SK-MEL-5 (cell line): ENCODE data around the gene NAA38. TPM values are rescaled to one million over a fixed set of nuclear protein-coding genes. Genes with fewer than 3 reads are reported as not detected.
A peak's percentile ranks its signal among the peaks of the same experiment; 100 is the strongest.

ENCODE experiments used
- DNase-seq: peaks from one replicate; pipeline ENCODE4 v3.0.0-alpha.2; 2016; ENCODE audit warnings: low read depth, low spot score
- in situ Hi-C: cut with HindIII; loops from 2 replicates; pipeline ENCODE4 v1.10.0; 2016; ENCODE audit warnings: low sequenced_read_pairs, high pct_unique_total_duplicates, low pct_unique_long_range_greater_than_20kb
- total RNA-seq: library from RNA; depleted of rRNA; stranded (reverse); fragments of >200 nt; shearing (Covaris generic); gene quantifications from 2 replicates; pipeline ENCODE4 v1.2.3, GENCODE V29; 2014

The NAA38 gene
- total RNA-seq, 1 experiment from 2014 or later = 74.5 TPM

GRCh38 chr17:7856011-7856810, 1.1 kb downstream of the NAA38 start:
- in situ Hi-C loops = no loop called here

DNA sequence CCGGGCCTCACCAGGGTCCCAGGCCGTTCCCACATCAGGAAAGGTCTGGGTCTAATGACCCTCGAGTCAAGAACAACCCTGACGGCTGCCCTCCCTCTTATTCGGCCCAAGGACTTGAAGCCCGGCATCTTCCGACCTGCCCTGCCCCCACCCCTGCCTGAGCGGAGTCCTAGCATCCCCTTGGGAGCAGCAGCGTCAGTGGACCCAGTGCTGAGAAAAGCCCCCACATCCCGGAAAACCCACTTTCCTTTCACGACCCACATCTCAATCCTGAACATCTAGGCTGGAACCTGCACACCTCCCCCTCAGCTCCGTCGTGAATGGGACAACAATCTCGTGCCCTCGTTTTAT, 1.7 kb downstream of the NAA38 start:
- DNase-seq = no peak
- in situ Hi-C loops = no loop called here

More at GRCh38 chr17:7856011-7856810, 1.1 kb downstream of the NAA38 start:
- no peak for DNase-seq

DNA sequence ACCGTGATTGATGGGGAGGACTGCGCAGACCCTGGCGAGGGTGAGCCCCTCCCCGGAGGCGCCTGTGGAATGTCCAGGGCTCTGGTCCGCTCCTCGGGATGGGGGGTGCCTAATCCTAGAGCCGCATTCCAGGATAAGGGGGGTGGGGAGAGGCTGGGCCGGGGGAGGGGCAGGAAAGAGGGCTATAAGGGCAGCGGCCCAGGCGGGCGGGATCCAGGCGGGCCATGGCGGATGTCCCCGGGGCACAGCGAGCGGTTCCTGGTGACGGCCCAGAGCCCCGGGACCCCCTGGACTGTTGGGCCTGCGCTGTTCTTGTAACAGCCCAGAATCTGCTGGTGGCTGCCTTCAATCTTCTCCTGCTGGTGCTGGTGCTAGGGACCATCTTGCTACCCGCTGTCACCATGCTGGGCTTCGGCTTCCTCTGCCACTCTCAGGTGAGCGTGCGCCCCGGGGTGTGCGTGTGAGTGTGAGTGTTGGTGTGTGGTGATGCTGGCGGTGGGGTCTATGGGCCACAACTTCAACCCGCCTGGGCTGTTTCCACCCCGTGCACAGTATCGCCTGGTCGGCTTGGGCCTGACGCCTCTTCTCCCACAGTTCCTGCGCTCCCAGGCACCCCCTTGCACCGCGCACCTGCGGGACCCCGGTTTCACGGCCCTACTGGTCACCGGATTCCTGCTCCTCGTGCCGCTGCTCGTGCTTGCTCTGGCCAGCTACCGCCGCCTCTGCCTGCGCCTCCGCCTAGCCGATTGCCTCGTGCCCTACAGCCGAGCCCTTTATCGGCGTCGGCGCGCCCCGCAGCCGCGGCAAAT, 2.3 kb downstream of the NAA38 start, which contains the start of gene TMEM88:
TMEM88 (plus strand) TSS at position 216 of the 809 bp plus-strand sequence; CDS start at position 225, 9 bp downstream.
- in situ Hi-C loops = no loop called here
- DNase-seq = no peak

- DNase-seq = no peak
- in situ Hi-C loops = no loop called here
Observed at GRCh38 chr17:7854078-7854777, 3.1 kb downstream of the NAA38 start.

- in situ Hi-C loops = no loop called here
- DNase-seq = no peak
Observed at GRCh38 chr17:7853691-7854038, 3.7 kb downstream of the NAA38 start.

GRCh38 chr17:7852919-7853690, 4.3 kb downstream of the NAA38 start:
- in situ Hi-C loops = no loop called here
- DNase-seq = no peak

DNA sequence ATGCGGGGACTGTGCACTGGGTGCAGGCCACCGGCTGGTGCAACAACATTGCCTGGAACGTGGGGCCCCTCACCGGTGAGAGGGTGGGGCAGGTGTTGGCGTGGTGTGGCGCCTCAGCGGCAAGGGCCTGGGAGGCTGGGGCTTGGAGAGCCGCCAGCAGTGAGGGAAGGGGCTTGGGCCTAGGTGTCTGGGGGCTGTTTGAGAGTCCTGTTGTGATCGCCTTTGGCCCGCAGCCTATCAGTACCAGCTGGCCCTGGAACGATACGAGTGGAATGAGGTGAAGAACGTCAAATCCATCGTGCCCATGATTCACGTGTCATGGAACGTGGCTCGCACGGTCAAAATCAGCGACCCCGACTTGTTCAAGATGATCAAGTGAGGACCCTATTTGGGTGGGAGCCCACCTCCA, 5.1 kb downstream of the NAA38 start:
- in situ Hi-C loops = no loop called here
- DNase-seq = no peak

DNA sequence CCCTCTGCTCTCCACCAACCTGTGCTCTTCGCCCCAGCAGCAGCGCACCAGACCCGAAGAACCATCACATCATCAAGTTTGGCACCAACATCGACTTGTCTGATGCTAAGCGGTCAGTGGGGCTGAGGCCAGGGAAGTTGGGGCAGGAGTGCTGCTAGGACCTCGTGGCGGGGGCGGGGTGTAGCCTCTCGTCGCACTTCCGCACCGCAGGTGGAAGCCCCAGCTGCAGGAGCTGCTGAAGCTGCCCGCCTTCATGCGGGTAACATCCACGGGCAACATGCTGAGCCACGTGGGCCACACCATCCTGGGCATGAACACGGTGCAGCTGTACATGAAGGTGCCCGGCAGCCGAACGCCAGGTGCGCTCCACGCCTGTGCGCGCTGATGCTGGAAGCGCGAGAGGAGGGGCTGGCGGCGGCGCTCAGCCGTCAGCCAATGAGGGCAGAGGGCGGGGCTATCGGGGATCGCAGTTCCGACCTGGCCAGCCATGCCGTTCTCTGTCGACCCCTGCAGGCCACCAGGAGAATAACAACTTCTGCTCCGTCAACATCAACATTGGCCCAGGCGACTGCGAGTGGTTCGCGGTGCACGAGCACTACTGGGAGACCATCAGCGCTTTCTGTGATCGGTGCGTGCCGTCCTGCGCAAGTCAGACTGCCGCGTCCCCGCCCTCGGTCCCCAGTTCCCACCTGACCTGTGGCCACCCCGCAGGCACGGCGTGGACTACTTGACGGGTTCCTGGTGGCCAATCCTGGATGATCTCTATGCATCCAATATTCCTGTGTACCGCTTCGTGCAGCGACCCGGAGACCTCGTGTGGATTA, 5.7 kb downstream of the NAA38 start:
- peak; percentile 90 for DNase-seq
- in situ Hi-C loops = no loop called here

DNA sequence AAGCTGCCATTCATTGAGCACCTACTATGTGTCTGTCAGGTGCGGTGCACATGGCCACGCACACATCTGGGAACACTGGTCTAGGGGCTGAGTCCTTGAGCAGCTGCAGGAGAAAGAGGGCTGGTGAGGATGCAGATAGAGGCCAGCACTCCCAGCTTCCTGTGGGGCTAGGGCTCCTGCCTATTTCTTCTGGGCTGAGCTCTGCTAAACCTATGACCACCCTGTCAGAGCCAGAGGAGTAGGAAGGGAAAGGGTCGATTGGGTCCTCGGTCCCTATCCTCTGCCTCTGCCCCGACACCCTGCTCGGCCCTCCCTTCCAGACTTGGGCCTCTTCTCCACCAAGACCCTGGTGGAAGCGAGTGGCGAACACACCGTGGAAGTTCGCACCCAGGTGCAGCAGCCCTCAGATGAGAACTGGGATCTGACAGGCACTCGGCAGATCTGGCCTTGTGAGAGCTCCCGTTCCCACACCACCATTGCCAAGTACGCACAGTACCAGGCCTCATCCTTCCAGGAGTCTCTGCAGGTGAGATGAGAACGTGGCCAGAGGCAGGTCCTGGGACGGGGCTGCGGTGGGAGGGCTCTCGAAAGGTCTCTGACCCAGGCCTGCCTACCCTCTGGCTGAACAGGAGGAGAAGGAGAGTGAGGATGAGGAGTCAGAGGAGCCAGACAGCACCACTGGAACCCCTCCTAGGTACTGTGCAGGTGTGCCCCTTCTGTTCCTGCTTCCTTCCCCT, 6.5 kb downstream of the NAA38 start:
- DNase-seq = no peak
- in situ Hi-C loops = no loop called here

DNA sequence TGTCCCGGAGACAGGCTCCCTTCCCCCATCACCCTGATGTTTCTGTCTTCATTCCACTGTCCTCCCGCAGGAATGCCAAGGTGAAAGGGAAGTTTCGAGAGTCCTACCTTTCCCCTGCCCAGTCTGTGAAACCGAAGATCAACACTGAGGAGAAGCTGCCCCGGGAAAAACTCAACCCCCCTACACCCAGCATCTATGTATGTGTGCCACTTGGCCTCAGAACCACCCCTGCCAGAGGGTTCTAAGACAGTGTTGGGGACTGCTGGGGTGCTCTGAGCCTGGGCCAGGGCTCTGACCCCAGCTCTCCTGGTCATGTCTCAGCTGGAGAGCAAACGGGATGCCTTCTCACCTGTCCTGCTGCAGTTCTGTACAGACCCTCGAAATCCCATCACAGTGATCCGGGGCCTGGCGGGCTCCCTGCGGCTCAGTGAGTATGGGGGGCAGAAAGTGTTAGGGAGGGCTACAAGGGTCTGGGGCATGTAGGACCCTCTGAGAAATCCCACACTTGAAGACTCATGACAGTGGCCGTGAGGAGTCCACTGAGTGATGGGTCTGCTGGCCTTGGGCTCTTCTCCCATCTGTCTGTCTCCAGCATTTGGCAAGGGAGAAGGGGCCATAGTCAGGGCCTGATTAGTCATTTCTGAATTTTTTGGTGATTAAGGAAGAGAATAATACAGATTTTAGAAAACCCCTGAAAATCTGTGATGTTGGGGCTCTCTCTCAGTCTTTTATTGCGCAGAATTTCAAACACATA, 7.4 kb downstream of the NAA38 start:
- DNase-seq = no peak
- in situ Hi-C loops = no loop called here

DNA sequence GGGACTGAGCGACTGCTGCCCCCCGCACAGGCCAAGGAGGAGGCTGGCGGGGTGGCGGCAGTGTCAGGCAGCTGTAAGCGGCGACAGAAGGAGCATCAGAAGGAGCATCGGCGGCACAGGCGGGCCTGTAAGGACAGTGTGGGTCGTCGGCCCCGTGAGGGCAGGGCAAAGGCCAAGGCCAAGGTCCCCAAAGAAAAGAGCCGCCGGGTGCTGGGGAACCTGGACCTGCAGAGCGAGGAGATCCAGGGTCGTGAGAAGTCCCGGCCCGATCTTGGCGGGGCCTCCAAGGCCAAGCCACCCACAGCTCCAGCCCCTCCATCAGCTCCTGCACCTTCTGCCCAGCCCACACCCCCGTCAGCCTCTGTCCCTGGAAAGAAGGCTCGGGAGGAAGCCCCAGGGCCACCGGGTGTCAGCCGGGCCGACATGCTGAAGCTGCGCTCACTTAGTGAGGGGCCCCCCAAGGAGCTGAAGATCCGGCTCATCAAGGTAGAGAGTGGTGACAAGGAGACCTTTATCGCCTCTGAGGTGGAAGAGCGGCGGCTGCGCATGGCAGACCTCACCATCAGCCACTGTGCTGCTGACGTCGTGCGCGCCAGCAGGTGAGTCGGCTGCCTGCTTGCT, 8.1 kb downstream of the NAA38 start:
- DNase-seq = no peak
- in situ Hi-C loops = no loop called here

DNA sequence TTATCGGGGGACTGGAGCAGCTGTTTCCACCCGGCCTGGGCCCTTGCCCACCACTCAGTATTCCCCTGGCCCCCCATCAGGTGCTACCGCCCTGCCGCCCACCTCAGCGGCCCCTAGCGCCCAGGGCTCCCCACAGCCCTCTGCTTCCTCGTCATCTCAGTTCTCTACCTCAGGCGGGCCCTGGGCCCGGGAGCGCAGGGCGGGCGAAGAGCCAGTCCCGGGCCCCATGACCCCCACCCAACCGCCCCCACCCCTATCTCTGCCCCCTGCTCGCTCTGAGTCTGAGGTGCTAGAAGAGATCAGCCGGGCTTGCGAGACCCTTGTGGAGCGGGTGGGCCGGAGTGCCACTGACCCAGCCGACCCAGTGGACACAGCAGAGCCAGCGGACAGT, 8.6 kb downstream of the NAA38 start:
- DNase-seq = no peak
- in situ Hi-C loops = no loop called here

DNA sequence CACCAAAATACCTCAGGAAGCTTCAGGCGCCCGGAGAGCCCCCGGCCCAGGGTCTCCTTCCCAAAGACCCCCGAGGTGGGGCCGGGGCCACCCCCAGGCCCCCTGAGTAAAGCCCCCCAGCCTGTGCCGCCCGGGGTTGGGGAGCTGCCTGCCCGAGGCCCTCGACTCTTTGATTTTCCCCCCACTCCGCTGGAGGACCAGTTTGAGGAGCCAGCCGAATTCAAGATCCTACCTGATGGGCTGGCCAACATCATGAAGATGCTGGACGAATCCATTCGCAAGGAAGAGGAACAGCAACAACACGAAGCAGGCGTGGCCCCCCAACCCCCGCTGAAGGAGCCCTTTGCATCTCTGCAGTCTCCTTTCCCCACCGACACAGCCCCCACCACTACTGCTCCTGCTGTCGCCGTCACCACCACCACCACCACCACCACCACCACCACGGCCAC, 9.2 kb downstream of the NAA38 start:
- DNase-seq = no peak
- in situ Hi-C loops = no loop called here

GRCh38 chr17:7846765-7847661, 10.3 kb downstream of the NAA38 start:
- DNase-seq = no peak
- in situ Hi-C loops = no loop called here
